Measurements from ENCODE around the gene SGCD.

Gene SGCD

DNA sequence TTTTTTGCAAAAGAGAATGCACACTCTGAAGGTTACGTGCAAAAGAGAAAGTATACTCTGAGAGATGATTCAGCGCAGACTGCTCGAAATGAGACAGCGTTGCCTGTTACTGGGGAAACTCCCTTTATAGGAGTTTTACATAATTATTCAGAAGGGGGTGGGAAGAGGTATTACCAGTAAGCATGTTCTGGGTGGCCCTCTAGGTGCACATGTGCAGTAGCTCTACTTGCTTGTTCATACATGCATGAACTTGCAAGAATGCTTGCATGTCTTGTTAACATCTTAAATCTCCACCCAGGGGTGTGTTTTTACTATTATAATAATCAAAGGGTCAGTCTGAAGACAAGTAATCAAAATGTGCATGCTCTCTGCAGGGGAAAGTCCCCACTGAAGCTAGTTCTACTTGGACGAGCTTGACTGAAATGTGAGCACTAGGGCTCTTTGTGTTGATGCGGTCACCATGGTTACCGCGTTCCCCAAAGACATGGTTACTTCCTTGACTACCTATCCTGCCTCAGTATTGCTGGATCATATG lies 75.5 kb downstream of the SGCD start:
- DNase-seq (ENCODE audit: low read depth in 2 of 2): no peak
- H3K4me3 ChIP-seq (replicated peaks in 1 of 2; ENCODE audit: low read depth in 2 of 2, low read length in 2 of 2): no peak overlapping the region
- TF ChIP-seq, protein P1, sequence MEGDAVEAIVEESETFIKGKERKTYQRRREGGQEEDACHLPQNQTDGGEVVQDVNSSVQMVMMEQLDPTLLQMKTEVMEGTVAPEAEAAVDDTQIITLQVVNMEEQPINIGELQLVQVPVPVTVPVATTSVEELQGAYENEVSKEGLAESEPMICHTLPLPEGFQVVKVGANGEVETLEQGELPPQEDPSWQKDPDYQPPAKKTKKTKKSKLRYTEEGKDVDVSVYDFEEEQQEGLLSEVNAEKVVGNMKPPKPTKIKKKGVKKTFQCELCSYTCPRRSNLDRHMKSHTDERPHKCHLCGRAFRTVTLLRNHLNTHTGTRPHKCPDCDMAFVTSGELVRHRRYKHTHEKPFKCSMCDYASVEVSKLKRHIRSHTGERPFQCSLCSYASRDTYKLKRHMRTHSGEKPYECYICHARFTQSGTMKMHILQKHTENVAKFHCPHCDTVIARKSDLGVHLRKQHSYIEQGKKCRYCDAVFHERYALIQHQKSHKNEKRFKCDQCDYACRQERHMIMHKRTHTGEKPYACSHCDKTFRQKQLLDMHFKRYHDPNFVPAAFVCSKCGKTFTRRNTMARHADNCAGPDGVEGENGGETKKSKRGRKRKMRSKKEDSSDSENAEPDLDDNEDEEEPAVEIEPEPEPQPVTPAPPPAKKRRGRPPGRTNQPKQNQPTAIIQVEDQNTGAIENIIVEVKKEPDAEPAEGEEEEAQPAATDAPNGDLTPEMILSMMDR (IDR thresholded peaks at IDR 0.05; ENCODE audit: low read depth, low read length): no peak

DNA sequence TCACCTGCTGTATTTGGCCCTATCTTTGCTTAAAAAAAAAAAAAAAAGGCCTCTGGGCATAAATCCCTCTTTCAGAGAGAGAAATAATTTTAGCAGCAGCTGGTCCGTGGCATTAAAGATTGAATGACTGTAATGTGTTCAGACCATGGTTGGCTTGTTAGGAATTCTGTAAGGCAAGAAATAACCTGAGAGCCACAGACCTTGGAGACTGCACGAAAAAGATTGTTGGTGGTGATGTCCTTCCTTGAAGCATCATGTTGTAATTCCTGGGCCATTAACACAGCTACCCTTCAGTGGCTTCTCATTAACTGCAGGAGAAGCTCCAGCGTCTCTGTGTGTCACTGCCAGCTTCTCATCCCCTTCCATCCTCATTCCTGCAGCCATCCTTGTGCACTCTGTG lies 79.0 kb downstream of the SGCD start:
- TF ChIP-seq, protein P1 (IDR thresholded peaks at IDR 0.05; ENCODE audit: low read depth, low read length): no peak
- no peak overlapping the region for H3K4me3 ChIP-seq (replicated peaks in 1 of 2; ENCODE audit: low read depth in 2 of 2, low read length in 2 of 2)
- no peak for DNase-seq (ENCODE audit: low read depth in 2 of 2)

DNA sequence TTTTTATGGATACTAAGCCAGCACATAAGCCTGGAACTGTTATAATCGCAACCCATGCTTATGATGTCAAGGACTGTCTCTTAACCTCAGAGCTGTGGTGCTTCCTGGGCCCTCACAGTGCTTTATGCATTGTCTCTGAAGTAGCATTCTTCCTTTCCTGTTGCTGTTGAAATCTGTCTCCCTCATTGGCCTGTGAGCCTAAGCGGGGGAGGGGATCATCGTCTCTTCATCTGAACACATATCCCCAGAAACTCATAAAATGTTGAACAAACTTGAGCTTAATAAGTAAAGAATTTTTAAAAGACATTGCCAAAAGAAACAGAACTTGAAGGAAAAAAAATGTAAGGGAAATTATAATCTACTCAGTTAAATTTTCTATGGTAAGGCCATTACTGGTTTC lies 80.3 kb downstream of the SGCD start:
- TF ChIP-seq, protein P1 (IDR thresholded peaks at IDR 0.05; ENCODE audit: low read depth, low read length): no peak
- no peak for DNase-seq (ENCODE audit: low read depth in 2 of 2)
- H3K4me3 ChIP-seq (replicated peaks in 1 of 2; ENCODE audit: low read depth in 2 of 2, low read length in 2 of 2): no peak overlapping the region

DNA sequence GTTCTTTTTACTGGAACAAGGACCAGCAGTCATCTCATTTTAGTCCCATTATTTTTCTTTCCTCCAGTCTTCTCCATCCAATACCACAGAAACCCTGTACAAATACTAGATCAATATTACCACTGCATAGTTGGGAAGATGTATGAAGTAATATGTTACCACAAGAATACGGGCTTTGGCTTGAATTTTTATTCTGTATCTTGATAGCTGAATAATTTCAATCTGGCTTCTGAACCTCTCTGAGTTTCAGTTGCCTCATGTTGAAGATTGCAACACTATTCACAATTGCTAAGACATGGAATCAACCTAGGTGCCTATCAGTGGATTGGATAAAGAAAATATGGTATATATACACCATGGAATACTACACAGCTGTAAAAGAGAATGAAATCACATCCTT lies 82.9 kb downstream of the SGCD start:
- no peak overlapping the region for H3K4me3 ChIP-seq (replicated peaks in 1 of 2; ENCODE audit: low read depth in 2 of 2, low read length in 2 of 2)
- TF ChIP-seq, protein P1 (IDR thresholded peaks at IDR 0.05; ENCODE audit: low read depth, low read length): no peak
- no peak for DNase-seq (ENCODE audit: low read depth in 2 of 2)

DNA sequence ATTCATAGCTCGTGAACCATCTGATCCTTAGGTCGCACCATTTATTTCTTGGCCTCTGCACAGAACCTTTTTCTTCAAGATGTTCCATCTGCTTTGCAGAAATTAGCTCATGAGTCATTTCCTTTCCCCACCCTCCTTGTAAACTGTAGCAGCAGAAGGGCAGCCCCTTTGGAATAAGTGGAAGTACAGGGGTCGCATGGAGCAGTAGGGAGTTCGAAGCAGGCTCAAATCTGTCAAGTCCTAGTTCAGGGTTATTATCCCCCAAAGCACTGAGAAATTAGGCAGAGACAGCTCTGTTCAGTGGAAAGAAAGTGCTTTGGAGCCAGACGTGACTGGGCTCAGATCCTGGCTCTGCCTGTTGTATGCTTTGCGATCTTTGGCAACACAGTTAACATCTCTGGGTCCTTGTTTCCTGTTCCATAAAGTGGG lies 84.2 kb downstream of the SGCD start:
- DNase-seq (ENCODE audit: low read depth in 2 of 2): peak in 1 of 2 donors; percentile 68
- no peak overlapping the region for H3K4me3 ChIP-seq (replicated peaks in 1 of 2; ENCODE audit: low read depth in 2 of 2, low read length in 2 of 2)
- TF ChIP-seq, protein P1 (IDR thresholded peaks at IDR 0.05; ENCODE audit: low read depth, low read length): no peak

DNA sequence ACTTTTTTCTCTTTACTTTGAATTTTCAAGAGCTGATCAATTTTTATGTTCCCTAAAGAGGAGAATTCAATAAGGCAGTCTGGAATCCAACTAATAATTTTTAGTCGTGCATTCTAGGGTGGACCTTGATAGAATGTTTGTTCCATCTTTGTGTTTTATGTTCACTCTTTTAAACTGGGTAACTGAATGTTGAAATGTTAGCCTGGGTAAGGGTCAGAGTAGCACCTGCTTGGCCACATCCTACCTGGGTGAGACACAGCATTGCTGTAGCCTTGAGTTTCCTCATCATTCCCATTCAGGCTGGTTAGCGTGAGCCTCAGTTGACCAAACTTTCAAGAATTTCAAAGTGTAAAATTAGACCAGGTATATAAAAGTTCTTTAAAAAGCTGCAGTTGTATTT lies 85.0 kb downstream of the SGCD start:
- DNase-seq (ENCODE audit: low read depth in 2 of 2): no peak
- no peak overlapping the region for H3K4me3 ChIP-seq (replicated peaks in 1 of 2; ENCODE audit: low read depth in 2 of 2, low read length in 2 of 2)
- TF ChIP-seq, protein P1 (IDR thresholded peaks at IDR 0.05; ENCODE audit: low read depth, low read length): no peak

DNA sequence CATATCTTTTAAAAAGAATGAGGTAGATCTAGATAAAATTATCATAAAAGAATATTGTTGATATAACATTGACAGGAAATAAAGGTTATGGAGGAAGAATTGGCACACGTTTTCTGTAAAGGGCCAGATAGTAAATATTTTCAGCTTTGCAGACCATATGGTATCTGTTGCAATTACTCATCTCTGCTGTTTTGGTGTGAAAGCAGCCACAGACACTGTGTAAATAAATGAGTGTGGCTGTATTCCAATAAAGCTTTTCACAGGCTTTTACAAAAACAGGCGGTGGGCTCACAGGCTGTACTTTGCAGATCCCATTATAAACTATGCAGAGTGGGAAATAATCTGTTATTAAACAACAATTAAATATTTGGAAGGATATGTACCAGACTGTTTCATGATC lies 87.4 kb downstream of the SGCD start:
- peak in 1 of 2 donors; percentile 17 for DNase-seq (ENCODE audit: low read depth in 2 of 2)
- TF ChIP-seq, protein P1 (IDR thresholded peaks at IDR 0.05; ENCODE audit: low read depth, low read length): no peak
- no peak overlapping the region for H3K4me3 ChIP-seq (replicated peaks in 1 of 2; ENCODE audit: low read depth in 2 of 2, low read length in 2 of 2)

All from cardiac fibroblast (primary cell).